ENCODE data around the gene PLCH1.

The PLCH1 gene

DNA sequence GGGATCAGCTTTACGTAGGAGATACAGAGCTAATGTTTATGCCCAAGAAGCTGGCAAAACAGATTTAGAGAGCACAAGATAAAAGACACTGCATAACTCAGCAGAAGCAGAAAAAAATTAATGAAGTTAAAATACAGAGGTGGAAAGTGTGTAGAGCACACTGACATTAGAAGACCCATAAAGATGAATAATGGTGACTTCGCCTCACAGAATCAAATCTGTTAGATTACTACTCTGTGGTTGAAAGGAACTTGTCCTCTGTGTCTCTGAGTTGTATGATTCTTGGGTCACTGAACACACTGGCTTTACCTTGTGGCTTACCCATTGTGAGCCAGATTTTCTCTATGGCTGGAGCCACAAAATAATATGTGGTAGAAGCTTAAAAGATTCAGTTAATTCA lies 224.4 kb downstream of the PLCH1 start:
- no peak for DNase-seq

DNA sequence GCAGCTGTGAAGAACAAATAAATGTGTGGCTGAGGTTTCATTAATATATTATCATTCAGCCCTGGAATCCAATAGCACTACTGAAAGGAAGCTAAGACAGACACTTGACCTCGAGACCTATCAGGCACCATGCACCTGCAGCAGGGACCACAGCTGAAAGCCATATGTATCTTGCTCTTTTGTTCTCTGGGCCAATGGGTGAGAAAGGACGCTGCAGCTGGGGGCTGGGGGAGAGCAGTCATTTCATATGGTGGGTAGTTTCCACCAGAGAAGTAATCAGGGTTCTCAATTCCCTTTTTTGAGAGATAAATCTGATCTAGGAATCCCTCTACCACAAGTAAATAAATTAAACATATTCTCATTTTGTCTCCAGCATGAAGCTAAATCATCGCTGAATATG lies 225.8 kb downstream of the PLCH1 start:
- DNase-seq, result no peak

DNA sequence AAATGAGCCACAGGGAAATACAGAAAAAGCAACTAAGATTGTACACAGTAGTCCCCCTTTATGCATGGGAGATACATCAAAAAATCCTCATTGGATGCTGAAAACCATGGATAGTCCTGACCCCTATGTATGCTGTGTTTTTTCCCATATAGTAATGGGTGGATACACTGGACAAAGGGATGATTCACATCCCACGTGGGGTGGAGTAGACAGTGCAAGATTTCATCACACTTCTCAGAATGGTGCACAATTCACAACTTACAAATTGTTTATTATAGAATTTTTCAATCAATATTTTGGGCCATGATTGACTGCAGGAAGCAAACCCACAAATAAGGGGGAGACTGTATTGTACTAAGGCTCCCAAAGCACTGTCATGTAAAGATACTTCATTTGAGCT lies 227.0 kb downstream of the PLCH1 start:
- no peak for DNase-seq

DNA sequence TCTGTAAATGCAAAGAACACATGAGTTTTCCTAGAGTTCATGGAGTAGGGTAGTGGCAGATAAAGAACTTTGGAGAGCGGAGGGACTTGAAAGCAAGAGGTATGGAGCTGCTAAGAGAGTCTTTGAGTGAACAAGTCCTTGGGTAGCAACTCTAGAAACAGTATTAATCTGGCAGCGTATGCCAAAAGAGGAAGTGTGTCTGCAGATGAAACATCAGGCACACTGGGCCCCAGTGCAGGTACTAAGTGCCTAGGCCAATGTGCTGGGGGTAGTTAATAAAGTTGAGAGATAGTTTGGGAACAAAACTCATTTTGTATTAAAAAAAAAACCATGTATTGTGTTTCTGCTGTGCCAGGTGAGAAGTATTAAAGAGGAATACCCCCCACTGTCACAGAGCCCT lies 228.4 kb downstream of the PLCH1 start:
- no peak for DNase-seq

DNA sequence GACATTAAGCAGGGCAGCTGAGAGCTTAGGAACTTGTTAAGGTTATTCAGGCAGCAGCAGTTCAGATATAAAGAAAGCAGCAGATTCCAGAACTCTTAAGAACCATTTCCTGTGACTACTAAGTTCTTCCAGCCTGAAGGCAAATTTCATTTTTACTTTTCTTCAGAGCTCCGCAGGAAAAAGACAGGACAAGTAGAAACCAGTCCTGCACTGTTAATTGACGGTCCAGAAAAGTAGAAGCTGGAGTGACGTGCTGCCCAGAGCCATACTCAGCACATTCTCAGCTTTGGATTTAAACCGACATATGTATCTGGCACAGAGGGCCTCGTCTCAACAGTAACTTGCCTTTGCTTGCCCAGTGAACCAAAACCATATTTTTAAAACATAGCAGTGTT lies 232.0 kb downstream of the PLCH1 start:
- no peak for DNase-seq

DNA sequence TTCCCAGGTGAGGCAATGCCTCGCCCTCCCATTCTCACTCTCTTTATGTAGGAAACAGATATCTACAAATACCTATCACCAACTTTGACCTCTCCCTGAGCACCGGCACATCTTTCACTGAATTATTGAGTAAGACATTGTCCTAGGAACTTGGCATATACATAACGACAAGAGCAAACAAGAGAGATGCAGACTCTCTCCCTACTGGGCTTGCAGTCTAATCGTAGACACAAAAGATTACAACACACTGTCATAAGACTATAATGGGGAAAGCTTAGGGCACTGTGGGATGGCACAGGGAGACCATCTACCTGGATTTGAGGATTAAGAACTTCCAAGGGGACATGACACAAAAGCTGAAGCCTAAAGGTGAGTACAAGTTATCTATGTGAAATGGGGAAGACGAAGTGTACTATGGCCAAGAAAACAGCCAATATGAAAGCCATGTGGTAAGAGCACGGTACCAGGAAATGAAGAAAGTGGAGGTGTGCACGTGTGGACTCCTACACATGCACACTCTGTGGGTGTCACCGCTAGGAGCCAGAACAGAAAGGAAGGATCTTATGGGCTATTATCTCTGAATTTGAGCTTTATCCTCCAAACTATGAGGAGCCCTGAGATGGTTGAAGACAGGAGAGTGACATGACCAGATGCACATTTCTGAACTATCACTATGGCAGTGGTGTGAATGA lies 232.6 kb downstream of the PLCH1 start:
- no peak for DNase-seq

DNA sequence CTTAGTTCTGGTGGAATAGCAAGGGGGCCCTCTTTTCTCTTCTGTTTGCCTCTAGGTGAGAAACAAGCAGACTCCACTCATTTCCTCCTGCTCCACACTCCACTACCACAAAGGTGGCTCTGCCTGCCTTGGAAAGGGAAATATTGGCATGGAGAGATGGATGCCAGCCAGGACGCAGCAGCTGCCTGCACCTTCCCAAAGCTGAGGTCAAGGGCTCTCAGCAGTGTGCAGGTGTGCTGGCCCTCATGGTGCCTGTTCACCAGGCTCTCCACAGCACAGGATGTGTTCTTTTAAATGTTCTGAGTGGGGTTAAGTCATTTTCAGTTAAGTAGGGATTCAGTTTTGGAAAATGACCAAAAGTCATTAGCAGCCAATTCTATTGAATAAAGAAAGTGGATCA lies 240.2 kb downstream of the PLCH1 start:
- DNase-seq, result no peak

DNA sequence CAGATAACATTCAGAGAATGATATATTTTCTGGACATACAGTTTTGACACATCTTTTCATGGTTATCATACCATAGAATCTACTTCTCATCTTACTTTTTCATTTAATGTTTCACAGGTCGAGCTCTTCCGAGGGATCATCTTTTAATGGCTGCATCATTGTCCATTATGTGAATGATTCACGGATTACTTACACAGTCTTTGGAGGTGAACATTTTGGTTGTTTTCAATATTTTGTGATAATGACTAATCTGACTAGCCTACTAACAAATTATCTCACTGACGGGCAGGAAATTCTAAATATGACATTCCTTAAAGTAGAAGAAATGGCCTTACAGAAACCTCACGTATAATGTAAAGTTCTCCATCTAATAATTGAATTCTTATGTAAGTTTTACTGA lies 242.2 kb downstream of the PLCH1 start:
- DNase-seq, result no peak

DNA sequence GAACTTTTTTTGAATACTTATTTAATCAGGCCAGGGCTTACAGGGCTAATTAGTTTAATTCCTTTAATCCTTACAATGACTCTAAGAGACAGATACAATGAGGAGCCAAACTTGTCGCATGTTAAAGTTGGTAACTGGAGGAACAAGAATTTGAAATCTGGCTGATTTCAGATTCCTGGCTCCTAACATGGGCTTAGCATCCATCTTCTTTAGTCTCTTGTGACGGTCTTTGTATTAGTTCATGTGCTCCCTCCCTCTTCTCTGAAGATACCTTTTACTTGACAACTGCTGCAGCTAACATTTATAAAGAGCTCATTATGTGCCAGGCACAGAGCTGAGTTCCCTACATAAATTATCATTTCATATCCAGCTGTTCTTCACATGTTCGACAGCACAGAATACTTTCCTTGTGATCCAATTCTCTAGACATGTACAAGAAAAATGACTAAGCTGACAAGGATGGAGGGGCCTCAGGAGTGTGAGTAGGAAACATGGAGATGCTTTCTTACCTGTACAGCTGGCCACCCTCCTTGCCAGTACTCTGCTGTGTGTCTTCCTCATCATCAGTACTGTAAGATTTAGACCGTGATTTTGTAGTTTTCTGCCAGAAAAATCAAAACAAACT lies 244.6 kb downstream of the PLCH1 start:
- no peak for DNase-seq

DNA sequence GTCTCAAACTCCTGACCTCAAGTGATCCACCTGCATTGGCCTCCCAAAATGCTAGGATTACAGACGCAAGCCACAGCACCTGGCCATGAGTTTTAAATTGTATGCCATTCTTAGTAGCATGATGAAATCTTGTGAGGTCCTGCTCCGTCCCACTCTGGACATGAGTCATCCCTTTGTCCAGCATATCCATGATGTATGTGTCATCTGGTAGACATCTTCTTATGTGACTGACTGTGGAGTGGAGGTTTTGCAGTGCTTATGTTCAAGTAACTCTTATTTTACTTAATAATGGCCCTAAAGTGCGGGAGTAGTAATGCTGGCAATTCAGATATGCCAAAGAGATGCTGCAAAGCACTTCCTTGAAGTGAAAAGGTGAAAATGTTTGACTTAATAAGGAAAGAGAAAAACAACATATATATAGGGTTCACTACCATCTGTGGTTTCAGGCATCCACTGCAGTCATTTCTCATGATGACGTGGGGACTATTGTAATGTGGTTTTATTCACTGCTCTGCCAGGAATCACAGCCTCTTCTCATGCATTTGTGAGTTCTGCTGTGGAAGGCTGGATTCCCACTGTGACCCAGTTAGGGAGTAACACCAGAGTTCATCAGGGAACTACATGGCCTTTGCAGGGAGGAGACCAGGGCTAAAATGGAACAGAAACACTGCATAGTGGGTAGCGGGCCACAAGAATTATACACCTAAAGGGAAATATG lies 246.8 kb downstream of the PLCH1 start:
- no peak for DNase-seq

DNA sequence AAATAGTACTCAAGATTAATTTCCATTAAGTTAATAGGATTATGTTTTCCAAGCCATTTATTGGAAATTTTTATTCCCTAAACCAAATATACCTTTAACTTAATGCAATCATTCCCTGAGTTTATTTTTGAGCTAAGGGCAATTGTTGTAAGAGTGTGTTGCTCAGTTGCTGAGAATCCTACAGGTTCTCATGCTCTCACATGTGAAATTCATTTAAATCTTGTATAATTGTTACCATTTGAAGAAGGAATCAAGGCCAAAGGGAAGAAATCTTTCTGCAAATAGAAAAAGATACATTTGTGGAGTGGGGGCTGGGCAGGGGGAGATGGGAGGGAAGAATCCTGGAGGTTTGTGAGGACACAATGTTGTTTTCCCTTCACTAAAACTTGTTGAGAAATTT lies 248.7 kb downstream of the PLCH1 start:
- DNase-seq, result no peak

DNA sequence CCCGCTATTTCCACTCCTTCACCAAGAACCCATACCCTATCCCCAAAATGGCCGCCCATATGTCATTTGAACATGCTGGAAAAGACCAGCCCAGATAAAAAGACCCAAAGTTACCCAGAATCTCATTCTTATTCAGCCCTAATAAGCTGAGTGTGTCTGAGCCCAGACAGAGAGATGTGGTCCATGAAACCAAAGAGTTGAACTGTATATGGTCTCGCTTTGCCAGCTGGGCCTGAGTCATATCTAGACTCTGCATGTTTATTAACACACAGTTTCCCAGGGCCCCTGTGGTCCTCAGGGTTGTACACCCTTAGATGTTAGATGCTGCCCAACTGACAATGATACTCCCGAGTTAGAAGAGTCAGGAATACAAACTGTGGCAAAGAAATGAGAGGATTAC lies 249.5 kb downstream of the PLCH1 start:
- DNase-seq, result no peak

DNA sequence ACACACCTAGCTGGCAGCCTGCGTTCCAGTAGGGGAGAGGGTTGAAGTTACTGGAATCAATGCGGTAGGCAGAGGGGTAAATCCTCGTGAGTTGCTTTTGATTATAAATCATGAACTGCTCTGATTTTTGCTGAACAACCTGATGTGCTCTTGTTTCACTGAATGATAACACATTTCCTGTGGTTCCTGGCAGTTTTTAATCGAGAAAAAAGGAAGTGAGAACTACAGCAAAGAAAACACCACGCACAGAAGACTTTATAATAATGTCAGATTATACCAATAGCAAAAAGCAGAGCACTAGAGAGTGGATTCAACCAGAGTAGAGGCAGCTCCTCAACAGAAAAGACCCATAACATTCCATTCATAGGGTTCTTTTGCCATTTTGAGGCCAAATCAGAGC lies 250.5 kb downstream of the PLCH1 start:
- DNase-seq, result peak; percentile 49

DNA sequence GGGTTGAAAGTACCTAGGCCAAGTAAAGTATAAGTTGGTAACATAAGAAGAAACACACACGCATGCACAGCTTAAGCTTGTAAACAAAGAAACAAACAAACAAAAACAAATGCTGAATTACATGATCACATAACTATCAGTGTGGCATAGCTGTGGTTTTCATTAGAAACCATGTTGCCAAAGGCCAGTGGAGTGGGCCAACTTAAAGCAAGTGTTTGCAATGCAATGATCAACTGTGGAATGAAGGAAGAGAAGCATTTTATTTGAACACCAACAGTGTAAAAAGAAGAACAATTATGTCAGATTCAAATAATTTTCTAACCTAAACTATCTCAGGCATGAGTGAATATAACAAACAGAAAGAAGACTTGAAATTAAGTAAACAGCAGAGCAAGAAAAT lies 252.0 kb downstream of the PLCH1 start:
- no peak for DNase-seq

DNA sequence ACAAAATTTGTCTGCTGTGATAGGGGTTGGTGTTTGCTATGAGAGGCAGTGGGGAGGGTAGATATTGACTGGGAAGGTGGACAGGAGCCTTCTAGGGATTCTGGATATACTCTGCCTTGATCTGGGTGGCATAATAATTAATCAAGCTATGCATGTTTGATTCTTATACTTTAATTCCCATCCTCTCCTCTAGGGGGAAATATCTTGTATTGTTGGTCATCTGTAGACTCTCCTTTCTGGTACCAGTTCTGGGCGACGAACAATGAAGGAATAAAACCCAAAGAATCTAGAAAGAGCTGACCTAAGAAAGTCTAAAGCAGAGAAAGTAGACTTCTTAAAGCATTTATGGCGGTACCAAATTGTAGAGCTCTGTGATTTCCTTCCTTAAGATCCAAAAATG lies 253.2 kb downstream of the PLCH1 start:
- DNase-seq, result no peak

DNA sequence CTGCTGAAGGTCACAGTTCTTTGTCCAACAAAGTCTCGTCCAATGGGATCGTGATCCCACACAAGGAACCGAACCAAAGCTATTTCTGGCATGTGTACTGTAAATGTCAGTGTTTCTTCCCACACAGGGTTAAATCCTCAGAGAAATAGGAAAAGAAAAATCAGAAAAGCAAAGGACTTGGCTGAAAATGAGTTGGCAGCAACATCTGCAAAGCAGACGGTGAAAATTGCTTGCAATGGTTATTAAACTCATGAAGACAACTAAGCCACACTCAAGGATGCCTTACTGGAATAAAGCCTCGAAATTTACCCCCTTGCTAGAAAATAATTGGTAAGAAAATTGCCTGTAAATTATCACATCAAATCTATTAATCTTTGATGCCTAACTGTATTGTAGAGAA lies 256.2 kb downstream of the PLCH1 start:
- no peak for DNase-seq

DNA sequence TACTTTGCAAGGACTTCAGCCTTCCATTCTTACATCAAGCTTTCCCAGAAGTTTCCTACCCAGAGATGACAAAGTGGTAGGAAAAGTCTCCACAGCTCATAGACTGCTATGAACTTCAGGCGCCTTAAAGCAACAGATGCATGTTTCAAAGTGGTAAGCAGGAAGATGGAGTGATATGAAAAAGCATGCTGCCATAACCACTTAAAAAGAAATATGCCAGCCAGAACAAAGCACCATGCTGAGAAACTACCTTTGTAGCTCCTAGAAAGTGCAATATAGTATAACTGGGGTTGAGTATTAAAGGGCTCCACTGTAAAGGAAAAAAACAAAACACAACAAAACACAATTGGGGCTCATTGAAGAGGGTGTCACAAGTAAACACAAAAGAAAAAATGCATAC lies 259.0 kb downstream of the PLCH1 start:
- no peak for DNase-seq

DNA sequence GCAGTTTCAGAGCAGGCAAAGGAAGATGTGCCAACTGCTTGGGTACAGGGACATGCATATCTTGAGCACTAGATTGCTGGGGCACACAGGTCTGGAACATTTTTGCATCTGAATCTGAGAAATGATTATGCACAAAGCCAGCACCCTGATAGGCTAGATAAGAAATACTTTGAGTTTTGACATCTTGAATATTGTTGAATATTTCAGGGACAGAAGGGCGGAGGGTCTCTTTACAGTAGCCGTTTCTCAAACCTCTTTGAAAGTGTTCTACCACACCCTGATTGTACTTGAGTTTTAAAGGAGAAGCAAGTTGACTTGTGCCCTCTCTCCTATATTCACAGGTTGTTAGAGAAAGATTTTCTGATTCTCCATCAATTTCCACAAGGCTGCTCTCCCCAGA lies 263.3 kb downstream of the PLCH1 start:
- DNase-seq, result no peak

DNA sequence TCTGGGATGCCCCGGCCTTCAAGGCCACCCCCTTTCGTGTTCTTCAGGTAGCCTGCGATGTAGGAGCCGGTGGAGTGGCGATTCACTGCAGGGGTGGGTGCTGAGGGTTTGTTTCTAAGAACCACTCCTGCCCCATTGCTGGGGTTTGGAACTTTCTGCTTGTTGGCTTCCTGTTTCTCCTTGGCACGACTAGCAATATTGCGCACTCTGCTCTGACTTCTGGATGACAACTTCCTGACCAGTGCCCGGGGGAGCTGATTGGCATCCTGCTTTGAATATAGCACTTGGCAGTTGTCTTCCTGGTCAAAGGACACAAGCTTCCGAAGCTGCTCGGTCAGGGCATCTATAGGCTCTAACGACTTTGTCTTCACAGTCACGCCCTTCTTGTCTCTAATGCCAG lies 263.8 kb downstream of the PLCH1 start:
- DNase-seq, result no peak

DNA sequence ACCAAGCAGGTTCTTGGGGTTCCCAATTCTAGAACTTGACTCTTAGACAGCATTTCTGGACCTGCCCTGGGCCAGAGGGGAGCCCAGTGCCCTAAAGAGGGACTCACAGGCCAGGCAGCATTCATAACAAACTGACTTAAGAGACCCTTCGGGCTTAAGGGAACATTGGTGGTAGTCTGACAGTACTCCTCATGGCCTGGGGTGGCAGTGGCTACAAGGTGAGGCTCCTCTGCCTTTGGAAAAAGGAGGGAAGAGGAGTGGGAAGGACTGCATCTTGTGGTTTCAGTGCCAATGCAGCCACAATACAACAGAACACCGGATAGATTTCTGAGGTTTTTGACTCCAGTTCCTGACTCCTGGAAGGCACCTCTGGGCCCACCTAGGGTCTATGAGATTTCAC lies 279.2 kb downstream of the PLCH1 start:
- no peak for DNase-seq

DNA sequence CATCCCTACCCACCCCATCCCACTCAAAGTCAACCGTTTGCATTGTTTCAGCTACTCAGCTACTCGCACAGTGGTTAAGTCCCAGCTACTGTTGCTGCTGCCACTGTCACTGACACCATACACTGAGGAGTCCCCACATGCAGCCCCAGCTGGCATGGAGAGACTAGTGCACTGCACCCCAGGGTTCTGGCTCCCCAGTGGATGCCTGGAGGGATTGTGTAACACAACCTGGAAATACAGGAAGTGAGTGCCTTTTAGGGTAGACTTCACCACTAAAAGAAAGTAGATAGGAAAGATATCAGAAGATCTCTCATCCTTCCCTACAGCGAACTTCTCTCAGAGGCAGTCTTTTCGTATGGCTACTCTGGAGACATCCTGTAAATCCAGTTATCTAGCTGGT lies 282.2 kb downstream of the PLCH1 start:
- no peak for DNase-seq

DNA sequence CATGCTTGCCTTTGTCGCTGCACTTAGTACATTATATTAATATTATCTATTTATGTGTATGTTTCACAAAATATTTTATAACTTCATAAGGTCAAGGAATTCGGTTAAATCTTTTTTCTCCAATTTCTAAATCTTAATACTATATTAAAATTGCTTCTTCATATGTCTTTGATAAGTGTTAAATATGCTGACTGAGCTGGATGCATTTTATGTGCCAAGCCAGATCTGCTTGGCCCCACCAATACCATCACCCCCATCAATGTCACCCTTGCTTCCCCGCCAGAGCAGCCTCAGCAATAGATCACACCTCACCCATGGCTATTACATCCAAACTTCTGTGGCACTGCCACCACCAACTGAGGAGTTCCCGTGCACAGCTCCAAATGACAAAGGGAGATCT lies 287.3 kb downstream of the PLCH1 start:
- DNase-seq, result no peak

DNA sequence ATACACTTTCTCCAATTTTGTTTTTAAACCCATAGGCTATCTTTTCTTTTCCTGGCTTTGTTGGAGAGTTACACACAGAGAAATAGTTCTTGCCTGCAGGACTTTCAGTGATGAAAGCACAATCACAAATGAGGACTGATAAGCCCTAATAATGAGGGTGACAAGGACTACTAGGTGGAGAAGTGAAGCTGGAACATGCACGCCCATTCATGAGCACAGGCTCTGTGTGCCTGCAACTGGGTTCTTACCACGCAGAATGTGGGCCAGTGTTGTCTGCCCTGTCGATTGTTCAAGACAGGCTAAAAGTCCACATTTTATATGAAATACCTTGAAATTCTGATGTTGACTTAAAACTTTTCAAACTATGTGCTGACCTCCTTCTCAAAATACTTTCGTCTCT lies 289.1 kb downstream of the PLCH1 start:
- DNase-seq, result no peak

DNA sequence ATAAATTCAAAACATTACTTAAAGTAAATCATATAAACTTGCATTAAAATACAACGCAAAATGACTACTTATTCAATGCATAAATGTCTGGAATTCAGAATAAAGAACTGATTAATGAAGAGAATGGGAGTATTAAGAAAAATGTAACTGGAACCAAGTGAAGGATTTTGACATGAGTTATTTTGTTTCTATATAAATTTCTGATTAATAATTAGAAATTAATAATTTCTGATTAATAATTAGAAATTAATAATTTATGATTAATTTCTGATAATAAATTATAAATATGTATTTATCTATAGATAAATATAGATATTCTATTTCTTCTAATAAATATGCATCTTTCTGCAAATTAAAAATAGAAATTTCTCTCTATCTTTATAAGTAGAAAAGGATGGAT lies 291.4 kb downstream of the PLCH1 start:
- no peak for DNase-seq

Measured in OCI-M1 (cell line).